ENCODE results near the gene ZNF839.

Gene ZNF839

GRCh38 chr14:102317564-102318248, 1.8 kb upstream of the ZNF839 start:
- H3K4me3 ChIP-seq (replicated peaks in 1 of 2; ENCODE audit: low read depth in 2 of 2, low read length in 2 of 2), result peak overlapping the region; percentile 55 to 58
- TF ChIP-seq CTCF (IDR thresholded peaks at IDR 0.05; ENCODE audit: low read depth, low read length), result no peak
- DNase-seq (ENCODE audit: low read depth in 2 of 2), result peak; percentile 26 to 33

GRCh38 chr14:102318781-102319276, 717 bp upstream of the ZNF839 start:
- H3K4me3 ChIP-seq (replicated peaks in 1 of 2; ENCODE audit: low read depth in 2 of 2, low read length in 2 of 2), result peak overlapping the region; percentile 66 to 82
- TF ChIP-seq CTCF (IDR thresholded peaks at IDR 0.05; ENCODE audit: low read depth, low read length), result no peak
- no peak for DNase-seq (ENCODE audit: low read depth in 2 of 2)

GRCh38 chr14:102320033-102320660, 601 bp downstream of the ZNF839 start:
- peak; percentile 48 to 54 for DNase-seq (ENCODE audit: low read depth in 2 of 2)
- TF ChIP-seq CTCF (IDR thresholded peaks at IDR 0.05; ENCODE audit: low read depth, low read length), result no peak

GRCh38 chr14:102320671-102321455, 1.3 kb downstream of the ZNF839 start:
- no peak for TF ChIP-seq CTCF (IDR thresholded peaks at IDR 0.05; ENCODE audit: low read depth, low read length)
- DNase-seq (ENCODE audit: low read depth in 2 of 2), result no peak
- H3K4me3 ChIP-seq (replicated peaks in 1 of 2; ENCODE audit: low read depth in 2 of 2, low read length in 2 of 2), result peak overlapping the region; percentile 78 to 82

More at GRCh38 chr14:102320033-102320660, 601 bp downstream of the ZNF839 start:
- peak overlapping the region; percentile 78 to 82 for H3K4me3 ChIP-seq (replicated peaks in 1 of 2; ENCODE audit: low read depth in 2 of 2, low read length in 2 of 2)

- DNase-seq (ENCODE audit: low read depth in 2 of 2), result no peak
- TF ChIP-seq CTCF (IDR thresholded peaks at IDR 0.05; ENCODE audit: low read depth, low read length), result no peak
- no peak overlapping the region for H3K4me3 ChIP-seq (replicated peaks in 1 of 2; ENCODE audit: low read depth in 2 of 2, low read length in 2 of 2)
Measured at GRCh38 chr14:102321456-102322422, 2.2 kb downstream of the ZNF839 start.

GRCh38 chr14:102323102-102323501, 3.6 kb downstream of the ZNF839 start:
- peak; percentile 75 for TF ChIP-seq CTCF (IDR thresholded peaks at IDR 0.05; ENCODE audit: low read depth, low read length)
- peak; percentile 91 to 92 for DNase-seq (ENCODE audit: low read depth in 2 of 2)
- H3K4me3 ChIP-seq (replicated peaks in 1 of 2; ENCODE audit: low read depth in 2 of 2, low read length in 2 of 2), result no peak overlapping the region
